AG10803 (cell line): Measurements from ENCODE around the gene PDE3A.

ENCODE experiments used
- DNase-seq: peaks from one replicate; pipeline ENCODE4 v3.0.0; 2010; ENCODE audit warnings: low read depth
- H3K4me3 ChIP-seq: 2 replicates; pipeline ENCODE4 v1.5.1; 2011; ENCODE audit warnings: mild to moderate bottlenecking, low read length, control low read depth
- TF ChIP-seq, protein P1 (sequence below): conservative IDR thresholded peaks from 2 replicates; pipeline ENCODE4 v1.5.1; 2011; ENCODE audit warnings: mild to moderate bottlenecking, low read length, control low read depth, inconsistent platforms

The PDE3A gene

DNA sequence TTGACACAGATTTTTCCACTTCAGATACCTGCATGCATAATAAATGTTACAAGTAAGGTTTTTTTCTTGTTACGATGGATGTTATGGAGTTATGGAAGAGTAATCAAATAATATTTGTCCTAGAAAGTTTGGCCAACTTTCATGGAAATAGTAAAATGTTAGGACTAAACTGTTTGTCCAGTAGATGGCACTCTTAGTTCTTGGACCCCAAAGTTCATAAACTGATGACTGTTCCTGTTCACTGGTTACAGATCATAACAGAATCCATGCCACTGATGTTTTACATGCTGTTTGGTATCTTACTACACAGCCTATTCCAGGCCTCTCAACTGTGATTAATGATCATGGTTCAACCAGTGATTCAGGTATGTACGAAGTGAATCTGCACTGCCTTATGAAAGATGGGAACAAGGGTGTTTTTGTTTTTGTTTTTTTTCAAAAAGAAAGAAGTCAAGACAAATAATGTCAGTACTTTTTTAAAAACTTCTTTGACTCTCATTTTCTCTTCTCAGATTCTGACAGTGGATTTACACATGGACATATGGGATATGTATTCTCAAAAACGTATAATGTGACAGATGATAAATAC, 278.0 kb downstream of the PDE3A start:
- DNase-seq, result peak; percentile 49
- TF ChIP-seq, protein P1, sequence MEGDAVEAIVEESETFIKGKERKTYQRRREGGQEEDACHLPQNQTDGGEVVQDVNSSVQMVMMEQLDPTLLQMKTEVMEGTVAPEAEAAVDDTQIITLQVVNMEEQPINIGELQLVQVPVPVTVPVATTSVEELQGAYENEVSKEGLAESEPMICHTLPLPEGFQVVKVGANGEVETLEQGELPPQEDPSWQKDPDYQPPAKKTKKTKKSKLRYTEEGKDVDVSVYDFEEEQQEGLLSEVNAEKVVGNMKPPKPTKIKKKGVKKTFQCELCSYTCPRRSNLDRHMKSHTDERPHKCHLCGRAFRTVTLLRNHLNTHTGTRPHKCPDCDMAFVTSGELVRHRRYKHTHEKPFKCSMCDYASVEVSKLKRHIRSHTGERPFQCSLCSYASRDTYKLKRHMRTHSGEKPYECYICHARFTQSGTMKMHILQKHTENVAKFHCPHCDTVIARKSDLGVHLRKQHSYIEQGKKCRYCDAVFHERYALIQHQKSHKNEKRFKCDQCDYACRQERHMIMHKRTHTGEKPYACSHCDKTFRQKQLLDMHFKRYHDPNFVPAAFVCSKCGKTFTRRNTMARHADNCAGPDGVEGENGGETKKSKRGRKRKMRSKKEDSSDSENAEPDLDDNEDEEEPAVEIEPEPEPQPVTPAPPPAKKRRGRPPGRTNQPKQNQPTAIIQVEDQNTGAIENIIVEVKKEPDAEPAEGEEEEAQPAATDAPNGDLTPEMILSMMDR, result peak; percentile 71
- H3K4me3 ChIP-seq, result no peak overlapping the region

DNA sequence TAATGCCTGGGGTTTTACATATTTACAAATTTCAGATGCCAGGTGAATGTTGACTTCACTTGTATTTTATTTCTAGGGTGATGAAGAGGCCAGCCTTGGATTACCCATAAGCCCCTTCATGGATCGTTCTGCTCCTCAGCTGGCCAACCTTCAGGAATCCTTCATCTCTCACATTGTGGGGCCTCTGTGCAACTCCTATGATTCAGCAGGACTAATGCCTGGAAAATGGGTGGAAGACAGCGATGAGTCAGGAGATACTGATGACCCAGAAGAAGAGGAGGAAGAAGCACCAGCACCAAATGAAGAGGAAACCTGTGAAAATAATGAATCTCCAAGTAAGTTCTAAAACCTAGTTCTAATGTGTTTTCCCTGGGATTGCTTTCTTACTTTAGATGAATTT, 285.5 kb downstream of the PDE3A start:
- no peak overlapping the region for H3K4me3 ChIP-seq
- DNase-seq, result no peak
- TF ChIP-seq, protein P1, result no peak

DNA sequence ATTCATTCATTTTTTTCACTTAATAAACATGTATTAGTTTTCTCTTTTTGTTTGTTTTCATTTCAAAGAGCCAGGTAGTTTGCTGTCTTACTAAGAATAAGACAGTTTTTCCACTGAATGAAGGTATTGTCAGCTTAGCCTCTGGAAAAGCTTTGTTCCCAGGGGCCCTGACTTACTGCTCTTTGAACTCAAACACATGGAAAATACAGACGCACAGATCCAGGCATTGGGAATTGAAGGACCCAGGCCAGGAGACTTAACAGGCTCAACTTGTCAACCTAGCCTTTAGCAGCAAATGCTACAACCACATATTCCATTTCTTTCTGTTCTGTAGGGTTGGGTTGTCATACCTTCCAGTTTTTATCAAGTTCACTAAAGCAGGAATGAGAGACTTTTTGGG, 288.3 kb downstream of the PDE3A start:
- no peak for DNase-seq
- TF ChIP-seq, protein P1, result no peak

DNA sequence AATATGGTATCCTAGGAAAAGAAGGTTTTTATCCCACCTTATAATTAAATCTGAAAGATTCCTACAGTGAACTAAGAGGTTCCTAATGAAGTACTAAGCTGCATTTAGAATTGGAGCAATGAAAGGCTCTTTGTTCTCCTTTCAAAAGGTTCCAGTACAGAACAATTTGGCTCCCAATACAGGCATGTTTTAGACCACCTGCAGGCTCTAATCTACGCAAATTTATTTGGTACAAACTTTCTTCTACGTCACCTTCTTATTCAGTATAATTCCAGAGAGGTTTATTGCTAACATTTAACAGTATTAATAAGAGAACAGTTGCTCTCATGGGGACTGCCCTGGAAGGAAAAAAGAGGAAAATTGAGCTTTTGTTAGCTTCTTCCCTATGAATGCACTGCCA, 289.2 kb downstream of the PDE3A start:
- DNase-seq, result no peak
- TF ChIP-seq, protein P1, result no peak

More for the DNA sequence above, 288.3 kb downstream of the PDE3A start:
- H3K4me3 ChIP-seq, result no peak overlapping the region

DNA sequence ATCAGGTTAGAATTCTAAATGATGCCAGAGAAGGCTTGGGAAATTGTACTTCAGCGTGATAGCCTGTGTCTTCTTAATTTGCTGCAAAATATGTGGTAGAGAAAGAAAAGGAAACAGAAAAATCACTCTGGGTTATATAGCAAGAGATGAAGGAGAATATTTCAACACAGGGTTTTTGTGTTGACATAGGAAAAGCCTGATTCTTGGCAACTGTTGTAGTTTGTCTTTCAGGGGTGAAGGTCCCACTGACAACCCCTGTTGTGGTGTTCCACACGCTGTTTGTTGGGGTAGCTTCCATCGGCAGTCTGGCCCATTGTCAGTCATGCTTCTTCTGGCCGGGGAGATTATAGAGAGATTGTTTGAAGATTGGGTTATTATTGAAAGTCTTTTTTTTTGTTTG, 313.0 kb downstream of the PDE3A start:
- TF ChIP-seq, protein P1, result no peak
- DNase-seq, result no peak
- no peak overlapping the region for H3K4me3 ChIP-seq

More for the DNA sequence above, 289.2 kb downstream of the PDE3A start:
- no peak overlapping the region for H3K4me3 ChIP-seq

DNA sequence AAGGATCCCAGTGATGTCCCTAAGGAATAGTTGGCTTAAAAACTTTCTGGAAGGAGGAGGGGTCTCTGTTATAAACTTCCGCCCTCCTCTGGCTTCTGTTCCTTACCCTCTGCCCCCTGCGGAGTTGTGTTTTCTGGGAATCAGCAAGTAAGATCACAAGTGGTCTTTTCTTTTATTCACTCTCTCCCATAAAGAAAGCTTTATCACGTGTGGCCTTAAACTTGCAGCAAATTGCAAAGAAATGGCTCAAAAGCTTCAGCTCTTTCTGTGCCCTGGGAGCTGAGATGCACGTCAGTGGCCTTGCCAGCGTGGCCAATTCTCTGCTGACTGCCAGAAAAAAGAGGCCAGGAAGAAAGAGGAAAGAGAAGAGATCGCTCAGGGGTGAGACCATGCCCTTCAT, 326.9 kb downstream of the PDE3A start, which contains the start of gene SLCO1C1:
SLCO1C1 (plus strand) TSS at position 101 of the 400 bp plus-strand sequence. CDS start 4,245 bp downstream, outside the sequence.
- no peak for DNase-seq
- no peak within 1 kb of the TSS for H3K4me3 ChIP-seq
- TF ChIP-seq, protein P1, result no peak

DNA sequence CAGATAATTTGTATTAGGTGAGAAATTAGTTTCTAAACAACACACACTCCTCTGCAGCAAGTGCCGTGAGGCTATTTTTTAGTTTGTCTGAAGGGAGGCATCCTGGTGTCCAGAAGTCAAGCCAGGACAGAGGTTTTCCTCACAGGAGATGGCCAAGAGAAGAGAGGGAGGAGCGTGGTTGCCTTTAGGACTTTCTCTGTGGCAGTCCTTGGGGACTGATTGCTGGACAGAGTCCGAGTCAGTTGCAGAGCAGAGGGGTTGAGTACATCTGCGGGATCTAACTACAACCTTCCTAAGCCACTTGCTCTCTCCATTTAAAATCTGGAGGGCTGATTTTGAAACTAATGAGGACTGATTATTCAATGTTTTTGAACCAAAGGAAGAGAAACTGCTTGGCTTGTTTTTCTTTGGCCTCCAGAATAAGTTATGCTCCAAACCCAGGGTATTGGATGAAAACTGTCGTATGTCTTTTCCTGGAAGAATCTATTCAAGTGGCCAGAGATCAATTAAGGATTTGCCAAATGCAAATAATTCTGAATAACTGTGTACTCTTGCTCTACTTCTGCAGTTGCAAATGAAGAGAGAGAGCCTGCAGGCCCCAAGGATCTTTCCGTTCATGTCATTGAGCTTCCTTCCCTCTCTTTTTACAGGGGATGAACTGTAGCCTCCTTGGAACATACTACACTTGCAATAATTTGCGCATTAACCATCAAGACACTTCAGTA, 328.0 kb downstream of the PDE3A start:
- no peak for DNase-seq
- no peak overlapping the region for H3K4me3 ChIP-seq
- TF ChIP-seq, protein P1, result no peak
